Left lung (tissue), 10 donors: ENCODE measurements around the gene SNRPA1. TPM values are rescaled to one million over a fixed set of nuclear protein-coding genes. Genes with fewer than 3 reads are reported as not detected.

Source experiments
- ATAC-seq: fragments of 200-7000 bp; cut with Tn5 transposase; one replicate; pipeline ENCODE4 v1.9.1; 2020; ENCODE audit warnings: moderate library complexity
- DNase-seq, 4 donors: peaks; one replicate each; pipeline ENCODE4 v3.0.0-alpha.2; 2013 to 2020
- H3K27ac ChIP-seq, 2 donors: fragments of 200-600 bp; sonication (generic) in 1 of 2; one replicate each; pipeline versions ENCODE4 v1.5.0 to v1.8.0; 2020 to 2021
- H3K27me3 ChIP-seq, 2 donors: fragments of 200-600 bp; sonication (generic) in 1 of 2; one replicate each; pipeline versions ENCODE4 v1.5.0 to v1.8.0; 2020 to 2021
- H3K36me3 ChIP-seq, 2 donors: fragments of 200-600 bp; sonication (generic) in 1 of 2; one replicate each; pipeline versions ENCODE4 v1.5.0 to v1.8.0; 2020 to 2021
- H3K4me1 ChIP-seq, 2 donors: fragments of 200-600 bp; one replicate each; pipeline ENCODE4 v1.8.0; 2021
- H3K4me3 ChIP-seq, 2 donors: fragments of 200-600 bp; sonication (generic) in 1 of 2; one replicate each; pipeline versions ENCODE4 v1.5.0 to v1.8.0; 2020 to 2021; ENCODE audit warnings: mild to moderate bottlenecking in 1 of 2
- H3K9me3 ChIP-seq, 2 donors: fragments of 200-600 bp; sonication (generic) in 1 of 2; one replicate each; pipeline versions ENCODE4 v1.5.0 to v1.8.0; 2020 to 2021
- CTCF ChIP-seq, 2 donors: fragments of 200-600 bp; sonication (generic) in 1 of 2; IDR thresholded peaks; one replicate each; pipeline versions ENCODE4 v1.5.0 to v1.8.0; 2021; ENCODE audit warnings: antibody characterized with exemption in 2 of 2
- intact Hi-C, 2 donors: fragments of 100-400 bp; cut with DNase I; formaldehyde crosslinking; loops; one replicate each; pipeline versions ENCODE4 v1.11.2 to v1.14.2; 2022
- polyA plus RNA-seq, 6 donors: library from polyadenylated mRNA; unstranded; fragments of 120-200 nt; gene quantifications; one replicate each; pipeline ENCODE4 v1.2.1, GENCODE V29; 2013; ENCODE audit not compliant: insufficient read length in 6 of 6
- total RNA-seq, 2 donors: library from RNA; stranded (reverse); fragmentation: NEBNext Ultra II Directional; extraction: Animal tissue kit (Norgen Biotek cat#: 25700); gene quantifications; one replicate each; pipeline ENCODE4 v1.2.1, GENCODE V29; 2021
- donor health status: DM: no; HTN: yes; CAD: no.
- donor health status: DM: no; HTN: no; CAD: no.

Gene SNRPA1
- total and polyA plus RNA-seq, 8 donors = 34.4 to 74.2 (median 61.8) TPM

- peaks cover 0 to 27% of the 10 kb centered on the region in 2 donors for H3K36me3 ChIP-seq
- peak overlapping the region in 1 of 2 donors; percentile 11 for H3K27ac ChIP-seq
- H3K9me3 ChIP-seq = peaks cover 0 to 10% of the 10 kb centered on the region in 2 donors
- no peak overlapping the region for H3K4me3 ChIP-seq
- intact Hi-C loops = no loop called here
- TF ChIP-seq CTCF (IDR thresholded peaks at IDR 0.05) = no peak
- no peak for ATAC-seq
- H3K4me1 ChIP-seq = peaks cover 3 to 61% of the 10 kb centered on the region in 2 donors
- DNase-seq = peak in 1 of 4 donors; percentile 13
- no peaks in the 10 kb centered on the region for H3K27me3 ChIP-seq
Measured at GRCh38 chr15:101232677-101233076, 62.4 kb downstream of the SNRPA1 start.

Other genes with a start within 250 kb of the SNRPA1 start
- 10 to 100 TPM; 33.3 to 34.6 TPM for gene CHSY1, start 43.2 kb downstream of the SNRPA1 start, total RNA-seq
- gene CHSY1, start 43.2 kb downstream of the SNRPA1 start, polyA plus RNA-seq = 10 to 100 TPM; 49.8 to 61.5 (median 53.1) TPM
- gene SELENOS, start 17.8 kb downstream of the SNRPA1 start, total RNA-seq = 10 to 100 TPM; 62.8 to 78.7 TPM
- 10 to 100 TPM; 43.7 to 55.5 (median 46.0) TPM for gene SELENOS, start 17.8 kb downstream of the SNRPA1 start, polyA plus RNA-seq
- 1 to 10 TPM; 7.7 to 7.8 TPM for gene PCSK6, start 194.5 kb upstream of the SNRPA1 start, total RNA-seq
- gene PCSK6, start 194.5 kb upstream of the SNRPA1 start, polyA plus RNA-seq = 10 to 100 TPM; 21.5 to 25.7 (median 23.9) TPM